Neural progenitor cell (in vitro differentiated cells): ENCODE data around the gene ZNF654. TPM values are rescaled to one million over a fixed set of nuclear protein-coding genes. Genes with fewer than 3 reads are reported as not detected.
A peak's percentile ranks its signal among the peaks of the same experiment; 100 is the strongest.
"Not testable (repeated sequence)": the region's sequence is repeated elsewhere in the genome, so short reads cannot be mapped to it uniquely, and the experiment has no call there.

Experiments used
- DNase-seq: peaks from one replicate; pipeline ENCODE4 v3.0.0-alpha.2; 2016; ENCODE audit warnings: low spot score
- H2AFZ ChIP-seq: fragments of 200-600 bp; sonication (generic); replicated peaks from 2 replicates; pipeline ENCODE4 v1.6.1; 2016; ENCODE audit warnings: antibody characterized with exemption
- H3F3A ChIP-seq: fragments of 200-600 bp; sonication (generic); 2 replicates; pipeline ENCODE4 v1.6.1; 2016; ENCODE audit warnings: antibody characterized with exemption, low read depth
- H3K27ac ChIP-seq: fragments of 200-600 bp; sonication (generic); 2 replicates; pipeline ENCODE4 v1.5.1; 2016; ENCODE audit warnings: mild to moderate bottlenecking
- H3K27me3 ChIP-seq: fragments of 200-600 bp; sonication (generic); 2 replicates; pipeline ENCODE4 v1.6.1; 2016; ENCODE audit warnings: mild to moderate bottlenecking, moderate library complexity
- H3K36me3 ChIP-seq: fragments of 200-600 bp; sonication (generic); 2 replicates; pipeline ENCODE4 v1.5.1; 2016
- H3K4me1 ChIP-seq: fragments of 200-600 bp; sonication (generic); 2 replicates; pipeline ENCODE4 v1.6.1; 2016; ENCODE audit warnings: mixed run types
- H3K4me2 ChIP-seq: fragments of 200-600 bp; sonication (generic); 2 replicates; pipeline ENCODE4 v1.6.1; 2016
- H3K4me3 ChIP-seq: fragments of 200-600 bp; sonication (generic); 2 replicates; pipeline ENCODE4 v1.5.1; 2016
- H3K79me2 ChIP-seq: fragments of 200-600 bp; sonication (generic); 2 replicates; pipeline ENCODE4 v1.6.1; 2016; ENCODE audit warnings: low read depth
- H3K9ac ChIP-seq: fragments of 200-600 bp; sonication (generic); 2 replicates; pipeline ENCODE4 v1.6.1; 2016
- H3K9me3 ChIP-seq: fragments of 200-600 bp; sonication (generic); 2 replicates; pipeline ENCODE4 v1.5.1; 2016; ENCODE audit warnings: low read depth
- H4K20me1 ChIP-seq: fragments of 200-600 bp; sonication (generic); 2 replicates; pipeline ENCODE4 v1.6.1; 2016; ENCODE audit warnings: low read depth
- H3K27ac Mint-ChIP-seq: 3 replicates; pipeline ENCODE4 v1.8.0; 2021; ENCODE audit warnings: mixed read lengths
- H3K27me3 Mint-ChIP-seq: 2 replicates; pipeline ENCODE4 v1.8.0; 2022; ENCODE audit warnings: low read depth, mild to moderate bottlenecking, inconsistent platforms, moderate library complexity, mixed read lengths; ENCODE audit not compliant: insufficient read depth
- H3K36me3 Mint-ChIP-seq: 3 replicates; pipeline ENCODE4 v1.8.0; 2021; ENCODE audit warnings: mixed read lengths
- H3K4me1 Mint-ChIP-seq: 3 replicates; pipeline ENCODE4 v1.8.0; 2021; ENCODE audit warnings: mixed read lengths
- H3K4me3 Mint-ChIP-seq: 3 replicates; pipeline ENCODE4 v1.8.0; 2021; ENCODE audit warnings: mild to moderate bottlenecking, moderate library complexity, mixed read lengths
- H3K9me3 Mint-ChIP-seq: 3 replicates; pipeline ENCODE4 v1.8.0; 2020; ENCODE audit warnings: mixed read lengths
- EZH2 ChIP-seq: fragments of 200-600 bp; sonication (generic); IDR thresholded peaks from 2 replicates; pipeline ENCODE4 v1.6.1; 2017; ENCODE audit warnings: antibody characterized with exemption, mild to moderate bottlenecking, moderate library complexity
- EZH2phosphoT487 ChIP-seq: fragments of 200-600 bp; sonication (generic); IDR thresholded peaks from 2 replicates; pipeline ENCODE4 v1.6.1; 2017; ENCODE audit warnings: antibody characterized with exemption
- total RNA-seq: library from RNA; depleted of rRNA; stranded (reverse); fragments of >200 nt; gene quantifications from 2 replicates; pipeline ENCODE4 v1.2.3, GENCODE V29; 2015; ENCODE audit warnings: low replicate concordance
- TF ChIP-seq, protein P1 (sequence below): fragments of 200-600 bp; sonication (generic); IDR thresholded peaks from 2 replicates; pipeline ENCODE4 v1.5.1; 2017; ENCODE audit warnings: antibody characterized with exemption, mild to moderate bottlenecking

ZNF654 gene
- total RNA-seq, 1 donor from 2014 or later = 18.9 TPM

DNA sequence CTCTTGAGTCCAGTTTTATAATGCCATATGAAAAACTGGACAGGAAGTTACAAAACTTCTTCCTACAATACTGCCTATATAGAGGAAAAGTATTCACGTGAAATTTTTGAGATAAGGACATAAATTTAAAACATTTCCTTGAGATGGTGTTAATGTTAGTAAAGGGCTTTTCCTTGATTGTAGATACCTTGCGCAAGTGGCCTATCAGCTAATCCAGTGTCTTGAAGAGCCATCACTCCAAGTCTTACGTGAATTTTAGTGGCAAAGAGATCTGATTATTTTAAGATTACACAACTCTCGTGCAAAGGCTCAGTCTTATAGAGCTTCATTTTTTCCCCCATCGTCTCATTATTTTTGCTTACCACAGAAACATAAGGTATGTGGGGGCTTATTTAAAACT is 109.1 kb downstream of the ZNF654 start:
- peaks cover 7% of the 10 kb centered on the region for H3K79me2 ChIP-seq
- H4K20me1 ChIP-seq = peaks cover 3% of the 10 kb centered on the region
- Mint-ChIP-seq H3K36me3 (peaks cover 15% of the 10 kb centered on the region), H3K4me3 (no peak overlapping the region), H3K4me1 (no peaks in the 10 kb centered on the region), H3K27me3 (peaks cover 2% of the 10 kb centered on the region), H3K9me3 (peaks cover 4% of the 10 kb centered on the region), H3K27ac (no peak overlapping the region)
- H3K27ac ChIP-seq = no peak overlapping the region
- H3K4me2 ChIP-seq = no peak overlapping the region
- H2AFZ ChIP-seq = no peak overlapping the region
- H3K4me1 ChIP-seq = no peaks in the 10 kb centered on the region
- H3K4me3 ChIP-seq = no peak overlapping the region
- H3K36me3 ChIP-seq = no peaks in the 10 kb centered on the region
- no peak for DNase-seq
- H3K9ac ChIP-seq = no peak overlapping the region
- H3K9me3 ChIP-seq = no peaks in the 10 kb centered on the region
- no peaks in the 10 kb centered on the region for H3F3A ChIP-seq
- TF ChIP-seq EZH2 = no peak
- TF ChIP-seq, protein P1, sequence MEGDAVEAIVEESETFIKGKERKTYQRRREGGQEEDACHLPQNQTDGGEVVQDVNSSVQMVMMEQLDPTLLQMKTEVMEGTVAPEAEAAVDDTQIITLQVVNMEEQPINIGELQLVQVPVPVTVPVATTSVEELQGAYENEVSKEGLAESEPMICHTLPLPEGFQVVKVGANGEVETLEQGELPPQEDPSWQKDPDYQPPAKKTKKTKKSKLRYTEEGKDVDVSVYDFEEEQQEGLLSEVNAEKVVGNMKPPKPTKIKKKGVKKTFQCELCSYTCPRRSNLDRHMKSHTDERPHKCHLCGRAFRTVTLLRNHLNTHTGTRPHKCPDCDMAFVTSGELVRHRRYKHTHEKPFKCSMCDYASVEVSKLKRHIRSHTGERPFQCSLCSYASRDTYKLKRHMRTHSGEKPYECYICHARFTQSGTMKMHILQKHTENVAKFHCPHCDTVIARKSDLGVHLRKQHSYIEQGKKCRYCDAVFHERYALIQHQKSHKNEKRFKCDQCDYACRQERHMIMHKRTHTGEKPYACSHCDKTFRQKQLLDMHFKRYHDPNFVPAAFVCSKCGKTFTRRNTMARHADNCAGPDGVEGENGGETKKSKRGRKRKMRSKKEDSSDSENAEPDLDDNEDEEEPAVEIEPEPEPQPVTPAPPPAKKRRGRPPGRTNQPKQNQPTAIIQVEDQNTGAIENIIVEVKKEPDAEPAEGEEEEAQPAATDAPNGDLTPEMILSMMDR = no peak
- TF ChIP-seq EZH2phosphoT487 = no peak
- H3K27me3 ChIP-seq = no peaks in the 10 kb centered on the region

DNA sequence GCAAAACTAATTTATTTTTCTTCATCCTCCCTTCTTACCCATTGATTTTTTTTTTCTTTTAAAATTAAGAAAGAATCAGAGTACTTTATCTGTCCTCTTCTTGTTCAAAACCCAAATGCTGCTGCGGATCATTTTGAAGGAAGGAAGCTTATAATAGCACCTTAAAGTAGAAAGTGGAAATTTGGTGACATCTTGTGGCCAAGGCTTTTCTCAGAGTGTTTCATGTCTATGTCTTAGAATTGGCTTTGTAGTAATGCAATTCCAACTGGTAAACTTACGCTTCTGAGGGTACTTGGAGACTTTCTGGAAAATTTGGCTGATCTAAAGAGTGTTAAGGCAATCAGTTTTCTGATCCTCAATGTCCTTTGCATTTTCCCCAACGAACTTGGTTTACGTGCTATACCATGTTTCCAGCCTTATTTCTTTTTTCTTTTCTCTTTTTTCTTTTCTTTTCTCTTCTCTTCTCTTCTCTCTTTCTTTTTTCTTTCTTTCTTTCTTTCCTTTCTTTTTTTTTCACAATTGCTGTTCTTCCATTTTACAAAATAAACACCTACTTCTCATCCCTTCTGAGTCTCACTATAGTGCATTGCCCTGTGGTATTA is 121.4 kb downstream of the ZNF654 start:
- Mint-ChIP-seq H3K27ac (no peak overlapping the region), H3K27me3 (no peaks in the 10 kb centered on the region), H3K9me3 (peaks cover 14% of the 10 kb centered on the region), H3K4me3 (no peak overlapping the region), H3K36me3 (no peaks in the 10 kb centered on the region), H3K4me1 (no peaks in the 10 kb centered on the region)
- TF ChIP-seq EZH2 = no peak
- TF ChIP-seq, protein P1 = peak; percentile 49
- H3K36me3 ChIP-seq = no peaks in the 10 kb centered on the region
- no peak overlapping the region for H3K27ac ChIP-seq
- no peaks in the 10 kb centered on the region for H3K4me1 ChIP-seq
- peak; percentile 6 for DNase-seq
- H3F3A ChIP-seq = no peaks in the 10 kb centered on the region
- H3K9ac ChIP-seq = no peak overlapping the region
- no peaks in the 10 kb centered on the region for H3K9me3 ChIP-seq
- H3K79me2 ChIP-seq = no peaks in the 10 kb centered on the region
- no peaks in the 10 kb centered on the region for H3K27me3 ChIP-seq
- H4K20me1 ChIP-seq = no peaks in the 10 kb centered on the region
- no peak overlapping the region for H2AFZ ChIP-seq
- H3K4me2 ChIP-seq = no peak overlapping the region
- no peak overlapping the region for H3K4me3 ChIP-seq

DNA sequence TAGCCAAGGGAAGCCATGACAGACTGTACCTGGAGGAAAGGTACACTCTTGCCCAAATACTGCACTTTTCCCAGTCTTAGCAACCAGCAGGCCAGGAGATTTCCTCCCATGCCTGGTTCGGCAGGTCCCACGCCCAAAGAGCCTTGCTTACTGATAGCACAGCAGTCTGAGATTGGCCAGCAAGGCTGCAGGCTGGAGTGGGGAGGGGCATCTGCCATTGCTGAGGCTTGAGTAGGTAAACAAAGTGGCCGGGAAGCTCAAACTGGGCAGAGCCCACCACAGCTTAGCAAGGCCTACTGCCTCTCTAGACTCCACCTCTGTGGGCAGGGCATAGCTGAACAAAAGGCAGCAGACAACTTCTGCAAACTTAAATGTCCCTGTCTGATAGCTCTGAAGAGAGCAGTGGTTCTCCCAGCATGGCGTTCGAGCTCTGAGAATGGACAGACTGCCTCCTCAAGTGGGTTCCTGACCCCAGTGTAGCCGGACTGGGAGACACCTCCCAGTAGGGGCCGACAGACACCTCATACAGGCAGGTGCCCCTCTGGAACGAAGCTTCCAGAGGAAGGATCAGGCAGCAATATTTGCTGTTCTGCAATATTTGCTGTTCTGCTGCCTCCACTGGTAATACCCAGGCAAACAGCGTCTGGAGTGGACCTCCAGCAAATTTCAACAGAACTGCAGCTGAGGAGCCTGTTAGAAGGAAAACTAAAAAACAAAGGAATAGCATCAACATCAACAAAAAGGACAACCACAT is 123.3 kb downstream of the ZNF654 start:
- H3K27me3 ChIP-seq, H4K20me1 ChIP-seq, H3K9ac ChIP-seq, DNase-seq, H3K27me3 Mint-ChIP-seq, H3K4me2 ChIP-seq, H2AFZ ChIP-seq, H3K36me3 Mint-ChIP-seq, H3K27ac ChIP-seq, H3K4me3 Mint-ChIP-seq, H3K9me3 ChIP-seq, H3K27ac Mint-ChIP-seq, H3K4me3 ChIP-seq, H3K36me3 ChIP-seq, H3K79me2 ChIP-seq, H3F3A ChIP-seq, H3K4me1 ChIP-seq, H3K4me1 Mint-ChIP-seq: not testable (repeated sequence)
- peaks cover 16% of the 10 kb centered on the region for H3K9me3 Mint-ChIP-seq

DNA sequence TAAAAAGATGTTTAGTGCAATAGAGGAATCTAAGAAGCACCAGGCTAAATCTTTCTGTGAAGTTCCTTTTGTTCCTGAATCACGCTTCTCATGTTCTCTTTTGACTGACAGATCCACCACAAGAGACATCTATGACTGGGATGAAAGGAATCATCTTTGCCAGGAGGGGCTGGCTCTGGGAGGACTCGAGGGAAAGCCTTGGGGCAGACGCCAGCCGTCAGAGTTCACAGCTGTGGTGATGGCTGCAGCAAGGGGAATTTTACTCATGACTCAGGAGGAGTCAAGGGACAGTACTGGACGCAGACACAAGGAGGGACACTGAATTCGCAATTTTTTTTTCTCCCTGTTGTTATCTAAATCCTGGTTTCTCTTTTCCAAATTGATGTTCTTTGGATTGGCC is 129.4 kb downstream of the ZNF654 start:
- no peak overlapping the region for H3K9ac ChIP-seq
- H3K4me2 ChIP-seq = no peak overlapping the region
- H3K27me3 ChIP-seq = no peaks in the 10 kb centered on the region
- no peaks in the 10 kb centered on the region for H3K4me1 ChIP-seq
- no peaks in the 10 kb centered on the region for H3K36me3 ChIP-seq
- Mint-ChIP-seq H3K36me3 (no peaks in the 10 kb centered on the region), H3K4me3 (no peak overlapping the region), H3K9me3 (peaks cover 12% of the 10 kb centered on the region), H3K27ac (no peak overlapping the region), H3K27me3 (peaks cover 4% of the 10 kb centered on the region), H3K4me1 (no peaks in the 10 kb centered on the region)
- DNase-seq = no peak
- TF ChIP-seq, protein P1 = no peak
- no peak for TF ChIP-seq EZH2
- TF ChIP-seq EZH2phosphoT487 = no peak
- no peaks in the 10 kb centered on the region for H3F3A ChIP-seq
- H3K79me2 ChIP-seq = no peaks in the 10 kb centered on the region
- H3K27ac ChIP-seq = no peak overlapping the region
- H3K4me3 ChIP-seq = no peak overlapping the region
- no peaks in the 10 kb centered on the region for H3K9me3 ChIP-seq
- H4K20me1 ChIP-seq = no peaks in the 10 kb centered on the region
- H2AFZ ChIP-seq = no peak overlapping the region
